RCC 7860 (cell line): ENCODE measurements around the gene USF3.

Source experiments
- DNase-seq: peaks from one replicate; pipeline ENCODE4 v3.0.0-alpha.2; 2015; ENCODE audit warnings: low spot score
- FAIRE-seq: peaks from 2 replicates; lab custom pipeline; 2012; peaks lifted over from hg19 to GRCh38; lab: Jason Lieb, UNC

The USF3 gene

GRCh38 chr3:113697500-113698090, 1.2 kb upstream of the USF3 start:
- DNase-seq, result no peak
- FAIRE-seq, result no peak

GRCh38 chr3:113696658-113697499, 437 bp upstream of the USF3 start:
- FAIRE-seq (peak; percentile 94), DNase-seq (peak; percentile 98)

- DNase-seq (no peak), FAIRE-seq (no peak)
Measured at GRCh38 chr3:113695431-113695785, 1.0 kb downstream of the USF3 start.

- DNase-seq, result no peak
- FAIRE-seq, result no peak
Measured at GRCh38 chr3:113690482-113690881, 6.0 kb downstream of the USF3 start.

- no peak for FAIRE-seq
- DNase-seq, result no peak
Measured at GRCh38 chr3:113685956-113686721, 10.3 kb downstream of the USF3 start.

- no peak for DNase-seq
- FAIRE-seq, result no peak
Measured at GRCh38 chr3:113685124-113685523, 11.3 kb downstream of the USF3 start.

- no peak for DNase-seq
- FAIRE-seq, result no peak
Measured at GRCh38 chr3:113684271-113684819, 12.1 kb downstream of the USF3 start.

GRCh38 chr3:113678773-113679172, 17.7 kb downstream of the USF3 start:
- DNase-seq (no peak), FAIRE-seq (no peak)

- FAIRE-seq (no peak), DNase-seq (no peak)
Measured at GRCh38 chr3:113677737-113678136, 18.7 kb downstream of the USF3 start.

GRCh38 chr3:113676261-113676660, 20.2 kb downstream of the USF3 start:
- FAIRE-seq, result no peak

GRCh38 chr3:113673593-113673992, 22.8 kb downstream of the USF3 start:
- FAIRE-seq (no peak), DNase-seq (no peak)

More at GRCh38 chr3:113676261-113676660, 20.2 kb downstream of the USF3 start:
- no peak for DNase-seq

GRCh38 chr3:113668015-113668414, 28.4 kb downstream of the USF3 start:
- DNase-seq, result no peak

GRCh38 chr3:113664523-113665094, 31.8 kb downstream of the USF3 start:
- DNase-seq, result no peak
- FAIRE-seq, result no peak

More at GRCh38 chr3:113668015-113668414, 28.4 kb downstream of the USF3 start:
- FAIRE-seq, result no peak

- FAIRE-seq, result no peak
- DNase-seq, result no peak
Measured at GRCh38 chr3:113663761-113664160, 32.7 kb downstream of the USF3 start.

- DNase-seq (no peak), FAIRE-seq (no peak)
Measured at GRCh38 chr3:113663324-113663750, 33.1 kb downstream of the USF3 start.

- DNase-seq, result no peak
- FAIRE-seq, result no peak
Measured at GRCh38 chr3:113662824-113663223, 33.6 kb downstream of the USF3 start.

GRCh38 chr3:113660896-113661295, 35.5 kb downstream of the USF3 start:
- no peak for DNase-seq
- FAIRE-seq, result no peak

- FAIRE-seq (no peak), DNase-seq (no peak)
Measured at GRCh38 chr3:113660458-113660857, 36.0 kb downstream of the USF3 start.

GRCh38 chr3:113659996-113660395, 36.4 kb downstream of the USF3 start:
- DNase-seq (no peak), FAIRE-seq (no peak)

- DNase-seq, result no peak
- no peak for FAIRE-seq
Measured at GRCh38 chr3:113659101-113659541, 37.3 kb downstream of the USF3 start.

- FAIRE-seq (no peak), DNase-seq (no peak)
Measured at GRCh38 chr3:113658107-113658506, 38.3 kb downstream of the USF3 start.
